ENCODE measurements around the gene SYT1.

Gene SYT1

DNA sequence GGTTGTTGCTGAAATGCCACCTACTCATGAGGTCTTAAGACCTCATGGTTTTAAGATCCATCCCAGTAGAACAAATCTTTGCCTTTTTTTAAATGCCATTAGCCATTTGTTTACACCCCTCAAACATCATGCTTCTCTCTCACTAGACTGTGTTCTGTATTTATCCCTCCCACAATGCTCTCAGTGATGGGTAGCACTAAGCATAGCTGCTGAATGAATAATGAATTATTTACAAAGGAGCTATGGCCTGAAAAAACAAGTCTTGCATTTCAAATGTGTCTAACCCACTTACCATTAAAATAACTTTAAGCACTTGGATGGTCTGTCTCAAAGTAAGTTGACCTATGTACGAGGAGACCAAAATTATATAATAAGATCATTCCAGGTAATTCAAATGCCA lies 491.6 kb downstream of the SYT1 start:
- no peak for DNase-seq (ENCODE audit: low read depth, low spot score)
- TF ChIP-seq EZH2 (IDR thresholded peaks at IDR 0.05) (no peak), POLR2AphosphoS5 (IDR thresholded peaks at IDR 0.05; ENCODE audit: borderline replicate concordance, low read depth, low read length) (no peak), FOXP2 (optimal IDR thresholded peaks at IDR 0.05; ENCODE audit: control extremely low read depth, extremely low read length, insufficient read depth) (no peak)
- Histone ChIP-seq H3K36me3 (ENCODE audit: insufficient read depth, low read length) (no peaks in the 10 kb centered on the region), H3K9ac (ENCODE audit: insufficient read length) (no peak overlapping the region), H3K27ac (no peak overlapping the region), H3K4me3 (no peak overlapping the region), H3K9me3 (ENCODE audit: low read depth, low read length) (no peaks in the 10 kb centered on the region)

DNA sequence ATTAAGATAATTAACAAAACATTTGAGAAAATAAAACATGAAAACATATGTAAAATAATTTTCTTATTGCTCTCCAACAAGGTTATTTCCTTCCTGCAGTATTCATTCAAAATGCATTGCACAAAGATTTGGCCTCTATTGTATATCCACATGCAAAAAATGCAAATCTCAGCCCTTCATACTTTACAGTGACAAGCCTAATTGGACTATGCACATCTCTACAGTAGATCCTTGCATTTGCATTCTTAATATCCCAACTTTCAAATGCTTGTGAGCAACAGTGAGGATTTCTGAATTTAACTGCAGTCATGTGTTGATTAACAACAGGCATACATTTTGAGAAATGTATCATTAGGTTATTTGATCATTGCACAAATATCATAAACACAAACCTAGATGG lies 492.5 kb downstream of the SYT1 start:
- Histone ChIP-seq H3K9ac (ENCODE audit: insufficient read length) (no peak overlapping the region), H3K27ac (no peak overlapping the region)

DNA sequence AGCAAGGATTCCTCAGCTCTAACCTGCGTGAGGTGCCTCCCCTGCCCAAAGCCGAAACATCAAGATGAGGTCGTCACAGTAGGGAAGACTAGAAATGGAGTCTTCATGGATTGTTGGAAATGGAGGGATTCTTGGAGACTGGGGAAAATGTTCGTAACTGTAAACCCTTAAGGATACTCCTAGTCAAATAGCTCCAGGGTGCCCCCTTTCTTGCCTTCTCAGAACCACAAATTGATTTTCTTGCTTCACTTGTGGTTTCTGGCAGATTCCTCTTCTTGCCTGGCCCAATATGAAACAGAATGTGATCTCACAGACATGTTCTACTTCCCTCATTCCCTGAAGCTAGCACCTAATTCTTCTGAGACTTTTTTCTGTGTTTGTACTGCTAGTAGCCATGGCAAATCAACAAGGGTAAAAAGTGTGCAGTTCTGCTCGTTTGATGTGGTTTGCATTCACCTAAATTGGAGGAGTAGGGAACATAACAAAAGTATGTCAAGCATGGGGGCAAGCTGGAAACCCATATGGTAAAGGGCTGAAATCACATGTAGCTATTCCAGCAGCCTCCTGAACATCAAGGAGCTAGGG lies 494.2 kb downstream of the SYT1 start:
- H3K9me3 ChIP-seq (ENCODE audit: low read depth, low read length): no peaks in the 10 kb centered on the region
- H3K36me3 ChIP-seq (ENCODE audit: insufficient read depth, low read length): no peaks in the 10 kb centered on the region
- H3K4me3 ChIP-seq: no peak overlapping the region
- no peak overlapping the region for H3K9ac ChIP-seq (ENCODE audit: insufficient read length)
- no peak for TF ChIP-seq FOXP2 (optimal IDR thresholded peaks at IDR 0.05; ENCODE audit: control extremely low read depth, extremely low read length, insufficient read depth)
- TF ChIP-seq POLR2AphosphoS5 (IDR thresholded peaks at IDR 0.05; ENCODE audit: borderline replicate concordance, low read depth, low read length): no peak
- TF ChIP-seq EZH2 (IDR thresholded peaks at IDR 0.05): no peak
- DNase-seq (ENCODE audit: low read depth, low spot score): no peak
- H3K27ac ChIP-seq: no peak overlapping the region

More for the DNA sequence above, 492.5 kb downstream of the SYT1 start:
- no peak for TF ChIP-seq EZH2 (IDR thresholded peaks at IDR 0.05)
- no peak for TF ChIP-seq FOXP2 (optimal IDR thresholded peaks at IDR 0.05; ENCODE audit: control extremely low read depth, extremely low read length, insufficient read depth)
- no peak for TF ChIP-seq POLR2AphosphoS5 (IDR thresholded peaks at IDR 0.05; ENCODE audit: borderline replicate concordance, low read depth, low read length)
- DNase-seq (ENCODE audit: low read depth, low spot score): no peak
- H3K36me3 ChIP-seq (ENCODE audit: insufficient read depth, low read length): no peaks in the 10 kb centered on the region
- H3K4me3 ChIP-seq: no peak overlapping the region
- no peaks in the 10 kb centered on the region for H3K9me3 ChIP-seq (ENCODE audit: low read depth, low read length)

DNA sequence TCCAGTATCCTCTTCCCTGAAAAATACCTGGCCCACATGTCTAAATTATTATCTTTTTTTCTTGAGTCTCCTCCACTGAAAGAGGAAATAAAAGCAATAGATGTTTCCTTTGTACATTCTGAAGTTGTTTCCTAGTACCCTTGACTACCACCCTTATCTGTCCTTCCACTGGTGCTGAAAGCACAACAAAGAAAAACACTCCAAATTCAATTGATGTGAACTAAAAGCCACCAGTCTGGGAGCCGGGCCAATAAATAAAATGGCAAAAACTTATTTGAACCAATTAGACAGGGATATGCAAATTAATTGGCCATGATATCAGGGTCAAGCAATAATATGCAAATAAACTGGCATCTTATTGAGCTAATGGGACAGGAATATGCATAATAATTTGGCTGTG lies 495.7 kb downstream of the SYT1 start:
- Histone ChIP-seq H3K9me3 (ENCODE audit: low read depth, low read length) (no peaks in the 10 kb centered on the region), H3K4me3 (no peak overlapping the region), H3K36me3 (ENCODE audit: insufficient read depth, low read length) (no peaks in the 10 kb centered on the region), H3K27ac (no peak overlapping the region), H3K9ac (ENCODE audit: insufficient read length) (no peak overlapping the region)
- DNase-seq (ENCODE audit: low read depth, low spot score): no peak
- TF ChIP-seq FOXP2 (optimal IDR thresholded peaks at IDR 0.05; ENCODE audit: control extremely low read depth, extremely low read length, insufficient read depth): no peak
- no peak for TF ChIP-seq EZH2 (IDR thresholded peaks at IDR 0.05)
- no peak for TF ChIP-seq POLR2AphosphoS5 (IDR thresholded peaks at IDR 0.05; ENCODE audit: borderline replicate concordance, low read depth, low read length)

DNA sequence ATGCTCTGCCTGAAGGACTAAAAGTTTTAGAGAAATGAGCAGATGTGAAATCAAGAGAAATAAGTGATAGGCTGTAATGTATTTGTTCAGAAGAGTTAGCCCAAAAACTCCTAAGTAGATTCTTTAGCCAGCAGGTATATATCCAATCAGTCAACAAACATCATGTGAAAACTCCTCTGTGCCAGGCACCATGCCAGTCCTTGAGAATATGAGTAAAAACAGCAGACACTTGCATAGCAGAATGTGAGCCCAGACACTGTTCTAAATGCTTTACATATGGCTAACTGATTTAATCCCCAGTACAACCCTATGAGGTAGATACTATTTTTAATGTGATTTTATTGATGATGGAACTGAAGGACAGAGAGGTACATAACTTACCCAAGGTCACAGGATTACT lies 496.4 kb downstream of the SYT1 start:
- TF ChIP-seq FOXP2 (optimal IDR thresholded peaks at IDR 0.05; ENCODE audit: control extremely low read depth, extremely low read length, insufficient read depth) (no peak), POLR2AphosphoS5 (IDR thresholded peaks at IDR 0.05; ENCODE audit: borderline replicate concordance, low read depth, low read length) (no peak), EZH2 (IDR thresholded peaks at IDR 0.05) (no peak)
- Histone ChIP-seq H3K9me3 (ENCODE audit: low read depth, low read length) (no peaks in the 10 kb centered on the region), H3K9ac (ENCODE audit: insufficient read length) (no peak overlapping the region), H3K4me3 (no peak overlapping the region), H3K27ac (no peak overlapping the region), H3K36me3 (ENCODE audit: insufficient read depth, low read length) (no peaks in the 10 kb centered on the region)
- no peak for DNase-seq (ENCODE audit: low read depth, low spot score)

DNA sequence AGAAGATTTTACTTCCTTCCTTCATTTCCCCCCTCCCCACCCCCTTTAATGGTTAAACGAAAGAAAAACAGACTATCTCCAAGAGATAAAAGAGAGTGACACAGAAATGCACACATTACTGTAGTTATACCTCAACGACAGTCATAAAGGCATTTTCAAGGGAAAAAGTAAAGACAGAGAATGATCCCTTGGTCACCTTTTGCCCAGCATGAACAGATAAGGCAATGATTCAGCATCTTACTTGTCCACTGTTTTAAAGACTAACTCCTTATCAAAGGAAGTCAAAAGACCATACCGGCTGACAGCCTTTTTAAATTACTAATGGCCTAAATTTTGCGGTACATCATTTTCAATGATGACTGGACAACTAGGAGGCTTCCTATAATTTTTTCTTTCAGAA lies 499.6 kb downstream of the SYT1 start:
- Histone ChIP-seq H3K9ac (ENCODE audit: insufficient read length) (no peak overlapping the region), H3K27ac (no peak overlapping the region), H3K9me3 (ENCODE audit: low read depth, low read length) (no peaks in the 10 kb centered on the region), H3K4me3 (no peak overlapping the region), H3K36me3 (ENCODE audit: insufficient read depth, low read length) (no peaks in the 10 kb centered on the region)
- DNase-seq (ENCODE audit: low read depth, low spot score): no peak
- TF ChIP-seq EZH2 (IDR thresholded peaks at IDR 0.05) (no peak), FOXP2 (optimal IDR thresholded peaks at IDR 0.05; ENCODE audit: control extremely low read depth, extremely low read length, insufficient read depth) (no peak), POLR2AphosphoS5 (IDR thresholded peaks at IDR 0.05; ENCODE audit: borderline replicate concordance, low read depth, low read length) (no peak)

DNA sequence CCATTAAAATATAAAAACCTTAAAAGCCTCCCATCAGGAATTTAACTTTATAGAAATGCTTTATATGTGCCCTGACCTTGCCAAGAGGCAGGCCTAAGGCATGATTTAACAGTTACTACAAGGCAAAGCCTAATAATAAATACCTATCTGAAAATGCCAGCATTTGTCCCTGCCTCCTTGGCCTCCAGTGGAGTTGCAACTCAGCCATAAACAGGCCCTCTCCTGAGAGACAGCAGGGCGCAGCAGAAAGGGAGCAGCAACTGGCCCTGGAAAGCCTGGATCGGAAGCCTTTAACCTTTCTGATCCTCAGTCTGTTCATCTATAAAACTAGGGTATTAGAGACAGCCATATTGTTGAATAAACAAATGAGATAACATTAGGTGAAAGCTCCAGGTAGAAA lies 501.8 kb downstream of the SYT1 start:
- TF ChIP-seq EZH2 (IDR thresholded peaks at IDR 0.05) (no peak), FOXP2 (optimal IDR thresholded peaks at IDR 0.05; ENCODE audit: control extremely low read depth, extremely low read length, insufficient read depth) (no peak), POLR2AphosphoS5 (IDR thresholded peaks at IDR 0.05; ENCODE audit: borderline replicate concordance, low read depth, low read length) (no peak)
- Histone ChIP-seq H3K4me3 (no peak overlapping the region), H3K36me3 (ENCODE audit: insufficient read depth, low read length) (no peaks in the 10 kb centered on the region), H3K27ac (0 out of 2 replicates have a peak overlapping the region, but pooled peaks have one; percentile 28), H3K9me3 (ENCODE audit: low read depth, low read length) (no peaks in the 10 kb centered on the region), H3K9ac (ENCODE audit: insufficient read length) (no peak overlapping the region)
- DNase-seq (ENCODE audit: low read depth, low spot score): no peak

DNA sequence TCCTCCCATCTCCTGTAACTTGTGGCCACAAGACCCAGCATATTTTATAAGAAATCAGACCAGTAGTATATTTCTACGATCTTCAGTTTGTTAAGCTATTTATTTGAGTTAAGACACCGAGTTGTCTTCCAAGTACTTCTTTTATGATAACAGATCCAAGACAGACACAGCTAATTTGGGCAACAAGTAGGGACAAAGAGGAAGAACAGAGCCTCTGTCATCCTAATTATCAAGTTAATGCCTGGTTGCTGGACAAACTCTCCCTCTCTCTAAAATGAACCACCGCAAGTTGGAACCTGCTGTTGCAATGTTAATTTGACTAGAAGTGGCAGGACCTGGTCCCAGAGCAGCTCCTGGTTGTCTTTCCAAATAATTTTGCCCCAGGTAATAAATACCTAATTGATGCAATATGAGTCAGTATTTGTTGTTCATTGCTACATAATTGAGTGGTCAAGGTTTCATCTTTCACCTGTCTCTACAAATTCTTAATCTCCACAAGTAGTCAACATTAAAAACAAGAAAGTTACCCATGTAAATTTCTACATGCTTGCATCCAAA lies 502.5 kb downstream of the SYT1 start:
- DNase-seq (ENCODE audit: low read depth, low spot score): no peak
- H3K36me3 ChIP-seq (ENCODE audit: insufficient read depth, low read length): no peaks in the 10 kb centered on the region
- no peak for TF ChIP-seq POLR2AphosphoS5 (IDR thresholded peaks at IDR 0.05; ENCODE audit: borderline replicate concordance, low read depth, low read length)
- TF ChIP-seq EZH2 (IDR thresholded peaks at IDR 0.05): no peak
- no peak overlapping the region for H3K4me3 ChIP-seq
- no peak overlapping the region for H3K9ac ChIP-seq (ENCODE audit: insufficient read length)
- no peak overlapping the region for H3K27ac ChIP-seq
- H3K9me3 ChIP-seq (ENCODE audit: low read depth, low read length): no peaks in the 10 kb centered on the region

DNA sequence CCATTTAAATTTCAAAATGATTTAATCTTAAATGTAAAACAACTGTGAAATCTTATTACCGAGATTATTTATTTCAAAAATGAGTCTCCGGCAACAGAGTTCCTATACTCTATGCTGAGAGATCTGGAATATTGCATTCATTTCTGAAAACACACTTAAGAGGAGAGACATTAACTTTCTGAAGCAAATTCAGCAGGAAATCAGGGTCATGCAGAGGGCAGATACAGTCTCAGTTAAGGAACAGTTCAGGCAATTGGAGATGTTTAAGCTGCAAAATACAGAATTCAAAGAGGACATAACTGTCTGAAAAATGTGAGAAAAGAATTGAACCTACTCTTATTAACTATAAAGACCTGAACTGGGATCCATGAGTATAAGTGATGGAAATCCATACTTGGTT lies 505.4 kb downstream of the SYT1 start:
- TF ChIP-seq POLR2AphosphoS5 (IDR thresholded peaks at IDR 0.05; ENCODE audit: borderline replicate concordance, low read depth, low read length) (no peak), EZH2 (IDR thresholded peaks at IDR 0.05) (no peak)
- no peak overlapping the region for H3K4me3 ChIP-seq
- peak overlapping the region; percentile 59; the same call in 1 of the 2 replicates for H3K27ac ChIP-seq

More for the DNA sequence above, 505.4 kb downstream of the SYT1 start:
- Histone ChIP-seq H3K36me3 (ENCODE audit: insufficient read depth, low read length) (no peaks in the 10 kb centered on the region), H3K9ac (ENCODE audit: insufficient read length) (no peak overlapping the region), H3K9me3 (ENCODE audit: low read depth, low read length) (no peaks in the 10 kb centered on the region)
- no peak for DNase-seq (ENCODE audit: low read depth, low spot score)
